GM21447 (cell line): ENCODE results near the gene GLT8D2.

ENCODE experiments used
- ATAC-seq: cut with Tn5 transposase; IDR thresholded peaks from one replicate; pipeline ENCODE4 v1.9.1; 2021; ENCODE audit not compliant: unreplicated experiment

The GLT8D2 gene

GRCh38 chr12:103955811-103956508 lies 94.0 kb downstream of the GLT8D2 start:
- no peak for ATAC-seq

- no peak for ATAC-seq
Measured at GRCh38 chr12:103952497-103952896, 97.5 kb downstream of the GLT8D2 start.

- no peak for ATAC-seq
Measured at GRCh38 chr12:103948746-103949406, 101.1 kb downstream of the GLT8D2 start.

GRCh38 chr12:103947871-103948555 lies 102.0 kb downstream of the GLT8D2 start:
- no peak for ATAC-seq

- ATAC-seq = no peak
Measured at GRCh38 chr12:103944964-103945363, 105.0 kb downstream of the GLT8D2 start.
